ENCODE results near the gene ARHGAP26.

Gene ARHGAP26

DNA sequence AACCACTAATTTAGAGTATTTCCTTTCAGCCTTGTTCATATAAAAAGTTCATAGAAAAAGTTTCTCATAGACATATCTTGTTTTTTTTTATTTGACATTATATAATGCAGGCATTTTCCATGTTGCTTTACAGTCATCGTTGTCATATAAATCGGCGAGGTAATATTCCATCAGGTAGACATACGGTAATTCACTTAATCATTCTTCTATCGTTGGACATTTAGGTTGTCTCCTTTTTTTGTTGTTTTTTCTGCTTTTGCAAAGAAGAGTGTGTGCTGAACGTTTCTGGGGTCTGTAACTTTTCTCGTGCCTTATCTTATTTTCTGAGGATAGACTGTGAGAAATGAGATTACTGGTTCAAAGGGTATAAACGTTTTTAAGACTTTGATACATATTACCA is 283.6 kb downstream of the ARHGAP26 start:
- Histone ChIP-seq H3K27ac (ENCODE audit: low read depth in 2 of 2, low read length in 2 of 2) (no peak overlapping the region), H3K36me3 (ENCODE audit: control insufficient read depth in 2 of 2, insufficient read depth in 2 of 2, low read length in 2 of 2) (peaks cover 8 to 16% of the 10 kb centered on the region in 2 donors)

DNA sequence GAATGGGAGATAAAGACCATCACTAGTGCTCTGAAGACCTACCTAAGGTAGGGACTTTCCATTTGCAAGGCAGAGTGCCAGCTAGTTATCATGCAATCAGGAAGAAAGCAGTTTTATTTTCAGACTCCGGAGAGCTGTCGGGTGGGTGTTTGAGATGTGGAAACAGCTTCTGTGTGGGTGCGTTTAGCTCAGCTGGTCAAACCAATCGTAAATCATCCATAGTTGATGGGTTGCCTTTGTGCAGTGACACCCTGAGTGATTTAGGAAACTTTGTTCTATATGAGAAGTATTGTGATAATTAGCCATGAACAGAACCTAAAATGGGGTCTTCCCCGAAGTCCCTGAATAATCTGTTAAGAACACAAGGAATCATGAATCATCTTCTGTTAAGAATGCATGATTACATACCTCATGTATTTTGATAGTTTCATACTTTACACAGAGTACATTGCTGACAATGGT is 284.3 kb downstream of the ARHGAP26 start:
- H3K4me1 ChIP-seq (ENCODE audit: control insufficient read depth in 2 of 2, insufficient read depth in 2 of 2, low read length in 2 of 2): peaks cover 0 to 3% of the 10 kb centered on the region in 2 donors
- H3K27ac ChIP-seq (ENCODE audit: low read depth in 2 of 2, low read length in 2 of 2): no peak overlapping the region
- H3K4me3 ChIP-seq (ENCODE audit: low read length in 2 of 2): no peak overlapping the region
- H3K9me3 ChIP-seq (ENCODE audit: control insufficient read depth in 2 of 2, low read length in 2 of 2): no peaks in the 10 kb centered on the region
- H3K27me3 ChIP-seq (ENCODE audit: control insufficient read depth in 2 of 2, insufficient read depth in 2 of 2, low read length in 2 of 2): no peaks in the 10 kb centered on the region
- H3K9ac ChIP-seq (ENCODE audit: low read depth in 1 of 2, low read length in 2 of 2): peak overlapping the region in 1 of 2 donors; percentile 3
- H3K36me3 ChIP-seq (ENCODE audit: control insufficient read depth in 2 of 2, insufficient read depth in 2 of 2, low read length in 2 of 2): peaks cover 11 to 17% of the 10 kb centered on the region in 2 donors

More for the DNA sequence above, 283.6 kb downstream of the ARHGAP26 start:
- Histone ChIP-seq H3K4me1 (ENCODE audit: control insufficient read depth in 2 of 2, insufficient read depth in 2 of 2, low read length in 2 of 2) (peaks cover 0 to 3% of the 10 kb centered on the region in 2 donors), H3K9ac (ENCODE audit: low read depth in 1 of 2, low read length in 2 of 2) (no peak overlapping the region), H3K4me3 (ENCODE audit: low read length in 2 of 2) (no peak overlapping the region), H3K27me3 (ENCODE audit: control insufficient read depth in 2 of 2, insufficient read depth in 2 of 2, low read length in 2 of 2) (no peaks in the 10 kb centered on the region), H3K9me3 (ENCODE audit: control insufficient read depth in 2 of 2, low read length in 2 of 2) (no peaks in the 10 kb centered on the region)

DNA sequence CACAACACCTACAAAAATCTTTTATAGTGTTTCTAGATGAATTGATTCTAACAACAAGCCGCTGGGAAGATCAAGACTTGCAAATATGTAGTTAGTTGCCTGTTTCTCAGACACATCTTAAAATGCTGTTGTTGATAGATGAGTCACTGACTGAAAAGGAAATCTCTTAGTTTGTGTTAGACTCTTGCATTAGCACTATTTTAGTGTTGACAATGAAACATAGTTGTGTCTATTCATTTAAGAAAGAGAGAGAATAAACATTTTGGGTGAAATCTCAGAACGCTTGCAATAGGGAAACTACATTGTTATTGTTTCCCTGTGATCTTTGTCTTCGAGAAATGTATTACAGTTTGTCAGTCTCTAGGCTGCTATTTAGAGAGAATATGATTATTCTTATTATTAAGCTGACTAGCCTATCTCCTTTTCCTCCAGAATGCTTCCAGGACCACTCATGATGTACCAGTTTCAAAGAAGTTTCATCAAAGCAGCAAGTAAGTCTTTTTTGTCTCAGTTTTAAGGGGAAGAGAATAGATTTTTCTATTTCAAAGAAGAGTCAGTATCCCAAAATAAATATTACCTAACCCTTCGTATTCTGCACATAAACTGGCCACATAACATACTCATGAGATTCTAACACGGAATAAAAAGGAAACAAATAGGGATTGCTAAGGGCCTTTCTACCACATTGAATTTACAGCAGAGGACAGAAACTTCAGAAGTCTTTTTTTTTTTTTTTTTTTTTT is 285.6 kb downstream of the ARHGAP26 start:
- no peak overlapping the region for H3K4me3 ChIP-seq (ENCODE audit: low read length in 2 of 2)
- no peaks in the 10 kb centered on the region for H3K27me3 ChIP-seq (ENCODE audit: control insufficient read depth in 2 of 2, insufficient read depth in 2 of 2, low read length in 2 of 2)
- H3K4me1 ChIP-seq (ENCODE audit: control insufficient read depth in 2 of 2, insufficient read depth in 2 of 2, low read length in 2 of 2): peaks cover 0 to 3% of the 10 kb centered on the region in 2 donors
- H3K9ac ChIP-seq (ENCODE audit: low read depth in 1 of 2, low read length in 2 of 2): no peak overlapping the region
- no peaks in the 10 kb centered on the region for H3K9me3 ChIP-seq (ENCODE audit: control insufficient read depth in 2 of 2, low read length in 2 of 2)
- H3K27ac ChIP-seq (ENCODE audit: low read depth in 2 of 2, low read length in 2 of 2): peak overlapping the region in 1 of 2 donors; percentile 20
- peaks cover 11 to 17% of the 10 kb centered on the region in 2 donors for H3K36me3 ChIP-seq (ENCODE audit: control insufficient read depth in 2 of 2, insufficient read depth in 2 of 2, low read length in 2 of 2)

DNA sequence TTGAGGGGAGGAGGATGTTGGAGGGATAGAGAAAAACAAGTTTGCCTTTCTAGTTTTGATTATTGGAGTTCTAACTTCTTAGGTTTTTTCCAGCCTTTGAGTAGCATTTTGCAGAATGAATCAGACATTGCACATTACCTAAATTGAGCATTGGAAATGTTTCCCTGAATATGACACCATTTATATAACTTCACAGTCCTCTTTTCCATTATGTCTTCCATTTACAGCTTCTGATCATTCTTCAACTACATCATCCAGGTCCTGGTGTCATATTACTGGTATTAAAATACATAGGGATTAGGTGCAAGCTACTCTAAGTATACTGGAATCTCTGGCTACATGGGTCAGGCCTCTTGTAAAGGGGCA is 286.1 kb downstream of the ARHGAP26 start:
- Histone ChIP-seq H3K4me3 (ENCODE audit: low read length in 2 of 2) (no peak overlapping the region), H3K9ac (ENCODE audit: low read depth in 1 of 2, low read length in 2 of 2) (no peak overlapping the region), H3K36me3 (ENCODE audit: control insufficient read depth in 2 of 2, insufficient read depth in 2 of 2, low read length in 2 of 2) (peaks cover 11 to 17% of the 10 kb centered on the region in 2 donors), H3K9me3 (ENCODE audit: control insufficient read depth in 2 of 2, low read length in 2 of 2) (no peaks in the 10 kb centered on the region), H3K4me1 (ENCODE audit: control insufficient read depth in 2 of 2, insufficient read depth in 2 of 2, low read length in 2 of 2) (peaks cover 0 to under 1% of the 10 kb centered on the region in 2 donors), H3K27me3 (ENCODE audit: control insufficient read depth in 2 of 2, insufficient read depth in 2 of 2, low read length in 2 of 2) (no peaks in the 10 kb centered on the region), H3K27ac (ENCODE audit: low read depth in 2 of 2, low read length in 2 of 2) (peak overlapping the region in 1 of 2 donors; percentile 0)

DNA sequence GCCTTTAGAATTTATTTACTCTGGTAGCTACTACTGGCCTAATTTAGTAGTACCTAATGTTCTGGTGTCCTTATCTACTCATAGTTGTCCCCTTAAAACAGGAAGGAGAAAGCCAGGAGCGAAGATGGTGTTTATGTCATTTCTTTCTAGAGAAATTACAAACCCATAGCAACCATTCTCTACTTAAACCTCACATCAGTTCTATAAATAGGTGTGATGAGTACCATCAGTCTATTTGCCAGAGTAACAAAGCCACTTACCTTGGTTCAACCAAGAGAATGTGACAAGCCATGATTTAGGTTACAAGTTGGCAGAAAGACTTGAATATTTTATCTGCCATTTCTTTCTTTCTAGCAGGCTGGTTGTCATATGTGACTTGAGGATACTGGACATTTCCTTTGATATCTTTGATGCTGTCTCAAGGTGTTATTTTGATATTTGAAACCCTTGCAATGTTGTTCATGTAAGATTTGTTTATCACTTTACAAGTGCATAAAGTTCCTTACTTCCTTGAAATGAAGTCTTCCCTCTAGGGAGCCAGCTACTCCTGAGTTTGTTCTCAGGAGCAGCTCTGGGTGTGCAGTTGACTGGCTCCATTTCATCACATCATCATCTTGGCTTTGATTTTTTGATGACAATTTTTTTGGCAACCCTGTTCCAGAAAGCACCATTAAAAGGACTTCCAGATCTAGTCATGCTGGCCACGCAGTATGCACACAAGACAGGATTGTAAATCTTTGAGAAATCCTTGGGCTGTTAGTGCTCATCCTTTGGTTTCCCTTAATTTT is 286.8 kb downstream of the ARHGAP26 start:
- Histone ChIP-seq H3K4me3 (ENCODE audit: low read length in 2 of 2) (no peak overlapping the region), H3K4me1 (ENCODE audit: control insufficient read depth in 2 of 2, insufficient read depth in 2 of 2, low read length in 2 of 2) (no peaks in the 10 kb centered on the region), H3K9ac (ENCODE audit: low read depth in 1 of 2, low read length in 2 of 2) (no peak overlapping the region), H3K36me3 (ENCODE audit: control insufficient read depth in 2 of 2, insufficient read depth in 2 of 2, low read length in 2 of 2) (peaks cover 11 to 21% of the 10 kb centered on the region in 2 donors), H3K27ac (ENCODE audit: low read depth in 2 of 2, low read length in 2 of 2) (peak overlapping the region in 1 of 2 donors; percentile 0), H3K27me3 (ENCODE audit: control insufficient read depth in 2 of 2, insufficient read depth in 2 of 2, low read length in 2 of 2) (no peaks in the 10 kb centered on the region), H3K9me3 (ENCODE audit: control insufficient read depth in 2 of 2, low read length in 2 of 2) (no peaks in the 10 kb centered on the region)

DNA sequence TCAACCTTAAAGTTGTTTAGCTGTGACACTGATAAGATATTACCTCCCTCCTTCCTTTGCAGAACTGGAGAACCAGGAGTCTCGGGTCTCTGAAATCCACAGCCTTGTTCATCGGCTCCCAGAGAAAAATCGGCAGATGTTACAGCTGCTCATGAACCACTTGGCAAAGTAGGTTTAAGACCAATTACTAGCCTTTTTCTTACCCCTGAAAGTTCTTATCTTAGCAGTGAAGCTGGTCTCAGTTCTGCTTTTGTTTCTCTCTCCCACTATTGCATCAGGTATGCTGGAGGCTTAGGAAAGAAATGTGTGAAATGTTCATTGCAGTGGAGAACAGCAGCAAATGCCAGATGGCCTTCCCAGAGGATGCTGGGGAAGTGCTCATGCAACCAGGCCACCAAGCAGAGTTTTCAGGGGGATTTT is 287.4 kb downstream of the ARHGAP26 start:
- H3K9ac ChIP-seq (ENCODE audit: low read depth in 1 of 2, low read length in 2 of 2): no peak overlapping the region
- no peak overlapping the region for H3K4me3 ChIP-seq (ENCODE audit: low read length in 2 of 2)
- H3K36me3 ChIP-seq (ENCODE audit: control insufficient read depth in 2 of 2, insufficient read depth in 2 of 2, low read length in 2 of 2): peaks cover 11 to 21% of the 10 kb centered on the region in 2 donors
- no peaks in the 10 kb centered on the region for H3K4me1 ChIP-seq (ENCODE audit: control insufficient read depth in 2 of 2, insufficient read depth in 2 of 2, low read length in 2 of 2)
- no peaks in the 10 kb centered on the region for H3K9me3 ChIP-seq (ENCODE audit: control insufficient read depth in 2 of 2, low read length in 2 of 2)
- no peak overlapping the region for H3K27ac ChIP-seq (ENCODE audit: low read depth in 2 of 2, low read length in 2 of 2)
- no peaks in the 10 kb centered on the region for H3K27me3 ChIP-seq (ENCODE audit: control insufficient read depth in 2 of 2, insufficient read depth in 2 of 2, low read length in 2 of 2)

DNA sequence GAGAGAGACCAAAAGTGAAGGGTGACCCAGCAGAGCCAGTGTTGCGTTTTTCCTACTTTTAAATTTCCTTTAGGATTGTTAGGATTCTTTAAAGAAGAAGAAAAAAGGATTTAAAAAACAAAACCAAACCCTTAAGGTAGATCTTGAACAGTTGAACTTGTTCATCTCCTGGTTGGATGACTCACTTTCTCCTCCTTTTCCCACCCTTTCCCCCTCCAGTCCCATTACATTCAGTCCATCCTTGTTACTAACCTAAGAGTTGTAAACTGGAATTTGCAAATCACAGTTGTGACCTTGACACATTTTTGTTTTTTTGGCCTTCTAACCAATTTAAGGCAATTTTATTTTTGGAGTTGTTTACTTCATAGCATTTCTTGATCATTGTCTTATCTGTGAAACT is 289.2 kb downstream of the ARHGAP26 start:
- H3K27me3 ChIP-seq (ENCODE audit: control insufficient read depth in 2 of 2, insufficient read depth in 2 of 2, low read length in 2 of 2): no peaks in the 10 kb centered on the region
- no peaks in the 10 kb centered on the region for H3K4me1 ChIP-seq (ENCODE audit: control insufficient read depth in 2 of 2, insufficient read depth in 2 of 2, low read length in 2 of 2)
- H3K9ac ChIP-seq (ENCODE audit: low read depth in 1 of 2, low read length in 2 of 2): no peak overlapping the region
- H3K9me3 ChIP-seq (ENCODE audit: control insufficient read depth in 2 of 2, low read length in 2 of 2): no peaks in the 10 kb centered on the region
- H3K27ac ChIP-seq (ENCODE audit: low read depth in 2 of 2, low read length in 2 of 2): no peak overlapping the region
- no peak overlapping the region for H3K4me3 ChIP-seq (ENCODE audit: low read length in 2 of 2)
- H3K36me3 ChIP-seq (ENCODE audit: control insufficient read depth in 2 of 2, insufficient read depth in 2 of 2, low read length in 2 of 2): peaks cover 9 to 20% of the 10 kb centered on the region in 2 donors

DNA sequence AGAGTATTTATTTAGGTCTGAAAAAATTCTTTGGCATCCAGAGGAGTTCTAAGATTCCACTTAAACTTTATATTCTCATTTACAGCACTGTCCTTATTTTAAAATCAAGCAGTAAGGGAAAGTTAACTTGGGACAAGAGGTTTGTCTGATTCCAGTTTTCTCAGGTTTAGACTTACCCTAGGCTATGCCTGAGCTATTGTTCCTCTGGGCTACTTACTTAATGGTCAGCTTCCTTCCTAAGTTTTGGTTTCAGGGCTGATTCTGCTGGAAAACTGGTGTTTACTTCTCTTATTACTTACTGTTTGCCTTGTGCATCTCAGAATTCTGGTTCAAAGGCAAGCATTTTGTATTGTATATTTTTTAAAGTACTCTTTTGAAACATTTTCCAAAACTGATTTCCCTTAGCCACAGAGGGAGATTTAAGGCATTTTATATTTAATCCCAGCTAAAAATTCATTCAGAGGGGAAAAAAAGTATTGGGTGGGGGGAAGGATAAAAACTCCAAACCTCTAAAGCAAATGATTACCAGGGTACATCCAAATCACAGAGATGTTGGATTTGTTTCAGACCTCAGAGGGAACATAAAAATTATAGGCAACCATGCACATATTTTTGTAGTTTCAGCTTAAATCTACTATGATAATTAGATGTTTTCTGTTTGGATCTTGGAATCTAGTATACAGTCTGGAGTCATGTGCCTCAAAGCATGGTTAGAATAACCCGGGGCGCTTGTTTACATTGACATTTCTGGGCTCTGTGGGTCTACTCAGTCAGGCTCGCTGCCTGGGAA is 290.0 kb downstream of the ARHGAP26 start:
- Histone ChIP-seq H3K27ac (ENCODE audit: low read depth in 2 of 2, low read length in 2 of 2) (no peak overlapping the region), H3K9me3 (ENCODE audit: control insufficient read depth in 2 of 2, low read length in 2 of 2) (no peaks in the 10 kb centered on the region), H3K4me3 (ENCODE audit: low read length in 2 of 2) (no peak overlapping the region), H3K36me3 (ENCODE audit: control insufficient read depth in 2 of 2, insufficient read depth in 2 of 2, low read length in 2 of 2) (peaks cover 6 to 14% of the 10 kb centered on the region in 2 donors), H3K9ac (ENCODE audit: low read depth in 1 of 2, low read length in 2 of 2) (no peak overlapping the region), H3K27me3 (ENCODE audit: control insufficient read depth in 2 of 2, insufficient read depth in 2 of 2, low read length in 2 of 2) (no peaks in the 10 kb centered on the region), H3K4me1 (ENCODE audit: control insufficient read depth in 2 of 2, insufficient read depth in 2 of 2, low read length in 2 of 2) (peaks cover 0 to 3% of the 10 kb centered on the region in 2 donors)

DNA sequence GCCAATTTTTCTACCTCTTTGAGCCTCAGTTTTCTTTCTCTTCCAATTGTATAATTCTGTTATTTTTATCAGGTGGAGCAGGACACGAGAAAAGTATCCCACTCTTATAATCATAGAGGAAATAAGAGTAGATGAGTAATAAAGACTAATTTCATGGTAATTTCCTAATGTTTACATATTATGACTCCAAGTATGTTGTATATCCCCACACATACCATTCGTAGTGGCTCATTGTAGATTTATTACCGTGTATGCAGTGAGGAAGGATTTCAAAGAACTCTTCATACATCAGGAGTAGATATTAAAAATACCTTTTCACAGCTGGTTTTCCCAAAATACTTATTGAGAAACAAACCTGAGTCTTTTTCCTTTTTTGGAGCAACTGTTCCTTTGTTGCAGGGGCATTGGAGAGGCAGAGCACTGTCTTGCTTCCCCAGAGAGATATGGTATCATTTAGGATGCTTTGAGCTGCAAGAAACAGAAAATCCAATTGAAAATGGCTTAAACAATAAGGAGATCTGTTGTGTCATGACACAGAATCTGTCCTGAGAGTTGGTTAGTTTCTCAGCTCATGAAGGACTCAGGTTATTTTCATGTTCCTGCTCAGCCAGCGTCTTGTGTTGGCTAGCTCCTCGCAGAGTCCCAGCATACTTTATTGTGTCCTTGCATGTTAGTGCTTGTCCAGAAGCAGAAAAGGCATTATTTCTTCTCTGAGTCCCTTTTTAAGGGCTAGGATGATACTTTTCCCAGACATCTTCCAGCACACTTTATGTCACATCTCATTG is 291.2 kb downstream of the ARHGAP26 start:
- Histone ChIP-seq H3K27ac (ENCODE audit: low read depth in 2 of 2, low read length in 2 of 2) (no peak overlapping the region), H3K9me3 (ENCODE audit: control insufficient read depth in 2 of 2, low read length in 2 of 2) (no peaks in the 10 kb centered on the region), H3K36me3 (ENCODE audit: control insufficient read depth in 2 of 2, insufficient read depth in 2 of 2, low read length in 2 of 2) (peaks cover 6 to 20% of the 10 kb centered on the region in 2 donors), H3K9ac (ENCODE audit: low read depth in 1 of 2, low read length in 2 of 2) (no peak overlapping the region), H3K4me1 (ENCODE audit: control insufficient read depth in 2 of 2, insufficient read depth in 2 of 2, low read length in 2 of 2) (peaks cover 0 to 3% of the 10 kb centered on the region in 2 donors), H3K4me3 (ENCODE audit: low read length in 2 of 2) (no peak overlapping the region), H3K27me3 (ENCODE audit: control insufficient read depth in 2 of 2, insufficient read depth in 2 of 2, low read length in 2 of 2) (no peaks in the 10 kb centered on the region)

All from mucosa of rectum (tissue), 2 donors.